ENCODE results near the gene CHAC1. TPM values are rescaled to one million over a fixed set of nuclear protein-coding genes. Genes with fewer than 3 reads are reported as not detected.

Gene CHAC1
- total RNA-seq, 1 donor = 11.4 TPM

- DNase-seq (ENCODE audit: low read depth) = no peak
- H3K4me3 ChIP-seq (ENCODE audit: low read depth, low read length) = no peak overlapping the region
- no peak for TF ChIP-seq CTCF (IDR thresholded peaks at IDR 0.05; ENCODE audit: insufficient read depth, low read length)
Measured at GRCh38 chr15:40922608-40923005, 30.7 kb upstream of the CHAC1 start.

DNA sequence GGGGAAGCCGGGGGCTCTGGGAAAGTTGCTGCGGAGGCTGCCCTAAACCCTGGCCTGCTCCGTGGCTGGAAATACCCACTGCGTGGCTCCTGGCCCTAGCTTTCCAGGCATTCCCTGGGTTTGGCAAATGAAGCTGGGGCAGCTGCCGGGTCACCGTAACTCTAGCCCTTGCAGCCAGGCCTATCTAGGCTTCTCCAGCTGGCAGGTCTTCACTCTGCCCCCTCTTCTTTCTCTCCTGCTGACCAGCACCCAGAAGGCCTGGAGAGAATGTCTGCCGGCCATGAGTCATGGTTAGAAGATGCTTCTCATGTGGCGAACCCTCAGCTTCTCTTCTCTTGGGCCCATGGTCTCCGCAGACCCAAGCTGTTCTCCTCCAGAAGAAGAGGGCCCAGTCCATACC lies 29.7 kb upstream of the CHAC1 start:
- DNase-seq (ENCODE audit: low read depth) = no peak
- no peak overlapping the region for H3K4me3 ChIP-seq (ENCODE audit: low read depth, low read length)
- TF ChIP-seq CTCF (IDR thresholded peaks at IDR 0.05; ENCODE audit: insufficient read depth, low read length) = no peak

- H3K4me3 ChIP-seq (ENCODE audit: low read depth, low read length) = no peak overlapping the region
- no peak for TF ChIP-seq CTCF (IDR thresholded peaks at IDR 0.05; ENCODE audit: insufficient read depth, low read length)
- no peak for DNase-seq (ENCODE audit: low read depth)
Measured at GRCh38 chr15:40925495-40925862, 27.8 kb upstream of the CHAC1 start.

DNA sequence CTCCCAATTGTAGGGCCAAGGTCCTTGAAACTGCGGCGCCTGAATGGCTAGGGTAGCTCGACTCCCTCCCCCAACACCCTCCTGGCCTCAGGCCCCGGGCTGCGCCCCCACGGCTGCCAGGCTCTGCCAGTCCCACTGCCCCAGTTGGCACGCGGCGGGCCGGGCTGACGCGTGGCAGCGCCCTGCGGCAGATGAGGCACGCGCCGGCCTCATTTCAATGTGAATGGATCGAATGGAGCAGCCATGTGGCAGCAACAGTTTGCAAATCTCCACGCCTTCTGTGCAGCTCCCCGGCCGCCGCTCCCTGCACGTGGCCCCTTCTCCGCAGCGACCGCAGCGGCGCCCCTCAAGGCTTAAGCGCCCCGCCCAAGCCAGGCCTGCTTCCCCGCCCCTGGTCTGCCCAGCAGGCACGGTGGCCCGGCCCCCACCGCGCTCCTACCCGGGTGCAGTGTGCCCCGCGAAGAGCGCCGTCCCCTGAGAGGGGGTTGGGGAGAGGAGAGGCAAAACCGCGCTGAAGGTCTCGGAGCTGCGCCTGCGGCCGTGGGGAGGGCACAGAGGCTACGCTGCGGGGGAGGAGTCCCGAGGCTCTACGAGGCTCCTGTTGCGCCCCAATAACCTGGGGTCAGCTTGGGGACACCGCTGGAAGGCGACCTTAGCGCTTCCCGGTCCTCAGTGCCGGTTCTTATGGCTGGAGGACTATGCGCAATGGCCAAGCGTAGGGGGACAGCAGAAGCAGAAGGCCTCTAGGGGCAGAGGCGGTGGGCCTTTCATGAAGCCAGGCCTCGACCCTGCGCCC lies 27.2 kb upstream of the CHAC1 start:
- DNase-seq (ENCODE audit: low read depth) = no peak
- H3K4me3 ChIP-seq (ENCODE audit: low read depth, low read length) = no peak overlapping the region
- no peak for TF ChIP-seq CTCF (IDR thresholded peaks at IDR 0.05; ENCODE audit: insufficient read depth, low read length)

- no peak overlapping the region for H3K4me3 ChIP-seq (ENCODE audit: low read depth, low read length)
- DNase-seq (ENCODE audit: low read depth) = no peak
- TF ChIP-seq CTCF (IDR thresholded peaks at IDR 0.05; ENCODE audit: insufficient read depth, low read length) = no peak
Measured at GRCh38 chr15:40926659-40927494, 26.4 kb upstream of the CHAC1 start.

DNA sequence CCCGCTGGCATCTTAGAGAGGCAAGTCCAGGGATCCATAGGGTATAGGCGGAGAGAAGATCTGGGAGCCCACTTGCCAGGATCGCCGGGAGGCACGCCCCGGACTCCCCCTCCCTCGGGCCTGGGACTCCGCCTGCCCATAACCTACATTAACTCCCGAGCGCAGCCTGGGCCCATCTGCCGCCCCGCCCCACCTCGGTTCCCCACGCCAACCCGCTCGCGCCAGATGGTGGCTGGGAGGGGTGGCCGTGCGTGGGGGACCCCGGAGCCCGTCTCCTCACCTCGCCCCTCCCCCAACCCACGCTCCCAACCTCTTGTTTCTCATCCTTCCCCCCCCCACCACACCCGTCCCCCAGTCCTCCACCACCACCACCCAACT lies 25.8 kb upstream of the CHAC1 start:
- no peak for TF ChIP-seq CTCF (IDR thresholded peaks at IDR 0.05; ENCODE audit: insufficient read depth, low read length)
- H3K4me3 ChIP-seq (ENCODE audit: low read depth, low read length) = no peak overlapping the region
- no peak for DNase-seq (ENCODE audit: low read depth)
